Heart right ventricle (tissue), 16 donors: Measurements from ENCODE around the gene ARL8B. TPM values are rescaled to one million over a fixed set of nuclear protein-coding genes. Genes with fewer than 3 reads are reported as not detected.

Source experiments
- ATAC-seq, 8 donors: fragments of 200-7000 bp; cut with Tn5 transposase; one replicate each; pipeline ENCODE4 v1.9.1; 2020; ENCODE audit warnings: mild to moderate bottlenecking in 8 of 8, moderate library complexity in 8 of 8, moderate number of reproducible peaks in 1 of 8
- DNase-seq, 2 donors: peaks; one replicate each; pipeline ENCODE4 v3.0.0-alpha.2; 2020
- H3K27ac ChIP-seq, 10 donors: fragments of 200-600 bp; sonication (generic) in 2 of 10; one replicate each; pipeline versions ENCODE4 v1.5.0 to v1.8.0; 2020 to 2022; ENCODE audit warnings: mild to moderate bottlenecking in 3 of 10
- H3K27me3 ChIP-seq, 7 donors: fragments of 200-600 bp; one replicate each; pipeline ENCODE4 v1.8.0; 2021 to 2022; ENCODE audit warnings: mild to moderate bottlenecking in 2 of 7
- H3K36me3 ChIP-seq, 9 donors: fragments of 200-600 bp; sonication (generic) in 1 of 9; one replicate each; pipeline versions ENCODE4 v1.5.0 to v1.8.0; 2020 to 2022; ENCODE audit warnings: mild to moderate bottlenecking in 2 of 9
- H3K4me1 ChIP-seq, 9 donors: fragments of 200-600 bp; sonication (generic) in 1 of 9; one replicate each; pipeline versions ENCODE4 v1.5.0 to v1.8.0; 2020 to 2022; ENCODE audit warnings: mild to moderate bottlenecking in 4 of 9
- H3K4me3 ChIP-seq, 10 donors: fragments of 200-600 bp; sonication (generic) in 2 of 10; one replicate each; pipeline versions ENCODE4 v1.5.0 to v1.8.0; 2020 to 2022; ENCODE audit warnings: mild to moderate bottlenecking in 7 of 10, moderate library complexity in 2 of 10
- H3K9me3 ChIP-seq, 11 donors: fragments of 200-600 bp in 10 of 11; sonication (generic) in 2 of 11; one replicate each; pipeline versions ENCODE4 v1.5.0 to v1.8.0; 2013 to 2022; ENCODE audit warnings: mild to moderate bottlenecking in 2 of 11, control low read depth in 1 of 11, moderate library complexity in 1 of 11
- WGBS, 2 donors: extraction: QIAGEN DNeasy Blood & Tissue Kit; methylation state at CpG; one replicate each; pipeline ENCODE4 v1.1.7; 2013; ENCODE audit warnings: inconsistent platforms in 1 of 2; 5-methylcytosine and 5-hydroxymethylcytosine counted together
- intact Hi-C, 10 donors: fragments of 100-400 bp; cut with DNase I; formaldehyde crosslinking; loops; one replicate each; pipeline versions ENCODE4 v1.11.1 to v1.14.2; 2022
- polyA plus RNA-seq, 2 donors: library from polyadenylated mRNA; stranded (reverse); fragments of 200-250 nt; gene quantifications; one replicate each; pipeline ENCODE4 v1.2.3, GENCODE V29; 2013
- total RNA-seq, 10 donors: library from RNA; stranded (reverse); fragmentation: NEBNext Ultra II Directional in 3 of 10; extraction: Animal tissue kit (Norgen Biotek cat#: 25700) in 3 of 10; gene quantifications; one replicate each; pipeline versions ENCODE4 v1.2.1 to v1.2.4, GENCODE V29; 2021 to 2023
- TF ChIP-seq, protein P1 (sequence below), 9 donors: fragments of 200-600 bp; sonication (generic) in 2 of 9; IDR thresholded peaks; one replicate each; pipeline versions ENCODE4 v1.5.0 to v1.8.0; 2021 to 2022; ENCODE audit warnings: antibody characterized with exemption in 9 of 9, mild to moderate bottlenecking in 5 of 9, moderate library complexity in 1 of 9
- donor health status: Arrhythmogenic right ventricular cardiomyopathy.
- donor health status: ischemic (EF 13 %, LVEDD 7.1; RV severe dilation, severe dysfunction).
- donor health status: healthy with polysubstance abuse.
- donor health status: DM: no; HTN: yes; CAD: no.
- donor health status: DM: no; HTN: no; CAD: no.
- donor health status: ischemic (EF 25% LVEDD 6.9; RV normal size, moderate dysfunction).
- donor health status: ischemic (EF 25% LVEDD 5.7; RV mildly dilated, moderate dysfunction).
- donor health status: healthy.
- donor health status: DM: yes; HTN: yes; CAD: no.
- donor health status: Ischemic cardiomyopathy.
- donor health status: ischemic (EF 35%, LVEDD 5.7; RV mildly dilated, moderate dysfunction).
- donor health status: nonischemic (EF 11% LVEDD 7.7; RV severe dilation, severe dysfunction).
- donor health status: DM: yes; HTN: yes; CAD: no.
- donor health status: PGD.
- donor health status: ischemic (EF 29% LVEDD 5.4; RV normal size, mild dysfunction).
- donor health status: nonischemic (EF 23%, LVEDD 6.1; RV moderate dilation, normal function).

Gene ARL8B
- total and polyA plus RNA-seq, 12 donors = 31.7 to 74.1 (median 65.3) TPM

GRCh38 chr3:5226783-5227182 lies 104.7 kb downstream of the ARL8B start:
- ATAC-seq = no peak
- Histone ChIP-seq H3K4me3 (no peak overlapping the region), H3K36me3 (peaks cover 0 to 3% (median 0%) of the 10 kb centered on the region in 9 donors), H3K4me1 (peaks cover 0 to 9% (median 4%) of the 10 kb centered on the region in 9 donors), H3K27me3 (peaks cover 0 to 18% (median 0%) of the 10 kb centered on the region in 7 donors), H3K27ac (no peak overlapping the region), H3K9me3 (no peaks in the 10 kb centered on the region)
- intact Hi-C loops = loop anchor here in 2 of 10 donors (5.0 to 10.0 kb wide), 2 partner anchors 1571 to 1578 kb away; no protein-coding TSS in a partner anchor
- WGBS, 2 donors = 44 to 54% methylated on average over 6 of the region's 6 CpGs
- TF ChIP-seq, protein P1, sequence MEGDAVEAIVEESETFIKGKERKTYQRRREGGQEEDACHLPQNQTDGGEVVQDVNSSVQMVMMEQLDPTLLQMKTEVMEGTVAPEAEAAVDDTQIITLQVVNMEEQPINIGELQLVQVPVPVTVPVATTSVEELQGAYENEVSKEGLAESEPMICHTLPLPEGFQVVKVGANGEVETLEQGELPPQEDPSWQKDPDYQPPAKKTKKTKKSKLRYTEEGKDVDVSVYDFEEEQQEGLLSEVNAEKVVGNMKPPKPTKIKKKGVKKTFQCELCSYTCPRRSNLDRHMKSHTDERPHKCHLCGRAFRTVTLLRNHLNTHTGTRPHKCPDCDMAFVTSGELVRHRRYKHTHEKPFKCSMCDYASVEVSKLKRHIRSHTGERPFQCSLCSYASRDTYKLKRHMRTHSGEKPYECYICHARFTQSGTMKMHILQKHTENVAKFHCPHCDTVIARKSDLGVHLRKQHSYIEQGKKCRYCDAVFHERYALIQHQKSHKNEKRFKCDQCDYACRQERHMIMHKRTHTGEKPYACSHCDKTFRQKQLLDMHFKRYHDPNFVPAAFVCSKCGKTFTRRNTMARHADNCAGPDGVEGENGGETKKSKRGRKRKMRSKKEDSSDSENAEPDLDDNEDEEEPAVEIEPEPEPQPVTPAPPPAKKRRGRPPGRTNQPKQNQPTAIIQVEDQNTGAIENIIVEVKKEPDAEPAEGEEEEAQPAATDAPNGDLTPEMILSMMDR (IDR thresholded peaks at IDR 0.05) = peak in 7 of 9 donors; percentile 35 to 63 (median 45)
- DNase-seq = no peak

DNA sequence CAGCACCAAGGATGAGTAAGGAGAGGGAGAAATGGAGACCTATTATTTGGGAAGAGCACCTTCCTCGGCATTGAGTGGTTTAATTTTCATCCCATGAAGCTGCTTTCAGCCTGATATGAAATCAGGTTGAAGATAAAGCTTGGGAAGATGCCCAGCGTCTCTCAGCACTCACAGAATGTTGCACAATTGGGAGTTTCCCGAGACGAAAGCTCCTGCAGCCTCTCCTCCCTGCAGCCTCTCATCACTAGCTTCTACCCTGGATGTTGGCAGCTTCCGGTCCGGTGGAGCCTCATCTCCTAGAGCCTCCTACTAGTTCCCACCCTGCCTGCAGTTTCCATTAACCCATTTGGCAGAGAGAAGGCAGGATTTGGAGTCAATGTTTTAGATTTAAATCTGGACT lies 105.7 kb downstream of the ARL8B start:
- H3K4me3 ChIP-seq = no peak overlapping the region
- WGBS, 2 donors = 34 to 47% methylated on average over 6 of the region's 6 CpGs
- intact Hi-C loops = loop anchor here in 2 of 10 donors (5.0 to 10.0 kb wide), 2 partner anchors 1569 to 1577 kb away; no protein-coding TSS in a partner anchor
- peaks cover 0 to 9% (median 4%) of the 10 kb centered on the region in 9 donors for H3K4me1 ChIP-seq
- H3K27me3 ChIP-seq = peaks cover 0 to 18% (median 0%) of the 10 kb centered on the region in 7 donors
- peaks cover 0 to 3% (median 0%) of the 10 kb centered on the region in 9 donors for H3K36me3 ChIP-seq
- H3K27ac ChIP-seq = no peak overlapping the region
- no peaks in the 10 kb centered on the region for H3K9me3 ChIP-seq
- DNase-seq (no peak), ATAC-seq (no peak)
- TF ChIP-seq, protein P1 (IDR thresholded peaks at IDR 0.05) = no peak

DNA sequence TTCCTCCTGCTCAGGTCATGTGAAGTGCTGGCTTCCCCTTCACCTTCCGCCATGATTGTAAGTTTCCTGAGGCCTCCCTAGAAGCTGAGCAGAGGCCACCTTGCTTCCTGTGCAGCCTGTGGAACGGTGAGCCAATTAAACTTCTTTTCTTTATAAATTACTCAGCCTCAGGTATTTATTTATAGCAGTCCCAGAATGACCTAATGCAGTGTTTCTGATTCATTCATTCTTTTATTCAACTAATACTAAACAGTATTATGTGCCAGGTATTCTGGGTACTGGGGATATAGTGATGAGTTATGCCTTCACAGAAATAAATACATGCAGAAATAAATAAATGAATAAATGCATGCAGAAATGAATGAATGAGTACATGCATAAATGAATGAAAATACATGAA lies 107.3 kb downstream of the ARL8B start:
- no peak overlapping the region for H3K4me3 ChIP-seq
- no peak overlapping the region for H3K27ac ChIP-seq
- ATAC-seq (no peak), DNase-seq (no peak)
- H3K9me3 ChIP-seq = no peaks in the 10 kb centered on the region
- peaks cover 0 to under 1% (median 0%) of the 10 kb centered on the region in 9 donors for H3K36me3 ChIP-seq
- H3K4me1 ChIP-seq = peaks cover 0 to 9% (median 4%) of the 10 kb centered on the region in 9 donors
- TF ChIP-seq, protein P1 (IDR thresholded peaks at IDR 0.05) = no peak
- 68 to 71% methylated on average over 2 of the region's 2 CpGs for WGBS, 2 donors
- H3K27me3 ChIP-seq = peaks cover 0 to 18% (median 0%) of the 10 kb centered on the region in 7 donors
- intact Hi-C loops = loop anchor here in 2 of 10 donors (5.0 to 10.0 kb wide), 2 partner anchors 1568 to 1575 kb away; no protein-coding TSS in a partner anchor

Other genes with a start within 250 kb of the ARL8B start
- 100 to 1,000 TPM in 1 of 10 donors, 10 to 100 TPM in 9; 14.2 to 209 (median 54.9) TPM for gene BHLHE40, start 142.9 kb upstream of the ARL8B start, total RNA-seq
- gene BHLHE40, start 142.9 kb upstream of the ARL8B start, polyA plus RNA-seq = 10 to 100 TPM; 10.0 to 10.7 TPM
- gene EDEM1, start 65.4 kb downstream of the ARL8B start, total RNA-seq = 10 to 100 TPM in 4 of 10 donors, 1 to 10 TPM in 6; 6.7 to 19.0 (median 9.1) TPM
- gene EDEM1, start 65.4 kb downstream of the ARL8B start, polyA plus RNA-seq = 1 to 10 TPM; 2.2 to 4.6 TPM